IMR-90 (cell line): ENCODE results near the gene ANKMY1. TPM values are rescaled to one million over a fixed set of nuclear protein-coding genes. Genes with fewer than 3 reads are reported as not detected.

ENCODE experiments used
- ATAC-seq: fragments of 200-7000 bp; cut with Tn5 transposase; 2 replicates; pipeline ENCODE4 v1.9.1; 2020; ENCODE audit warnings: low read depth, mild to moderate bottlenecking, moderate library complexity
- BruUV-seq: library from RNA; stranded (reverse); fragments of 400-500 nt; replicated peaks from 2 replicates; lab custom pipeline; 2021; lab: Mats Ljungman, UMichigan
- CTCF ChIA-PET: fragments of 300-600 bp; formaldehyde crosslinking; extraction: SDS; loops from one replicate; lab custom pipeline; 2021; ENCODE audit warnings: antibody characterized with exemption; lab: Yijun Ruan, JAX
- POLR2A ChIA-PET: fragments of 300-600 bp; sonication (Branson Sonifier 250); formaldehyde crosslinking; loops from one replicate; lab custom pipeline; 2022; ENCODE audit warnings: antibody characterized with exemption; ENCODE audit not compliant: unreplicated experiment; lab: Charles Lee
- DNase-seq: peaks from one replicate; pipeline ENCODE4 v3.0.0; 2013
- H2AFZ ChIP-seq: replicated peaks from 2 replicates; pipeline ENCODE3; 2013; ENCODE audit warnings: low read length, mild to moderate bottlenecking; ENCODE audit not compliant: poor library complexity
- H2AK5ac ChIP-seq: 2 replicates; pipeline ENCODE4 v1.6.1; 2013; ENCODE audit warnings: low read depth, low read length, inconsistent platforms
- H2AK9ac ChIP-seq: replicated peaks from 2 replicates; pipeline ENCODE3; 2013; ENCODE audit warnings: mild to moderate bottlenecking, low read depth, low read length, moderate library complexity; ENCODE audit not compliant: poor library complexity
- H2BK120ac ChIP-seq: 2 replicates; pipeline ENCODE4 v1.6.1; 2013; ENCODE audit warnings: low read depth, low read length, inconsistent platforms
- H2BK15ac ChIP-seq: 3 replicates; pipeline ENCODE4 v1.6.1; 2013; ENCODE audit warnings: low read depth, low read length, inconsistent platforms
- H2BK20ac ChIP-seq: 2 replicates; pipeline ENCODE4 v1.6.1; 2013; ENCODE audit warnings: low read depth, mild to moderate bottlenecking, inconsistent platforms, low read length, moderate library complexity
- H2BK5ac ChIP-seq: 2 replicates; pipeline ENCODE4 v1.6.1; 2013; ENCODE audit warnings: mild to moderate bottlenecking, low read depth, low read length, inconsistent platforms; ENCODE audit not compliant: poor library complexity, severe bottlenecking
- H3K14ac ChIP-seq: replicated peaks from 2 replicates; pipeline ENCODE4 v1.6.1; 2013; ENCODE audit warnings: low read depth, low read length, inconsistent platforms
- H3K18ac ChIP-seq: 2 replicates; pipeline ENCODE4 v1.6.1; 2013; ENCODE audit warnings: low read depth, low read length, control low read depth
- H3K23ac ChIP-seq: 2 replicates; pipeline ENCODE4 v1.6.1; 2013; ENCODE audit warnings: low read depth, low read length, inconsistent platforms
- H3K27ac ChIP-seq: 2 replicates; pipeline ENCODE4 v1.5.1; 2013; ENCODE audit warnings: mild to moderate bottlenecking, control low read depth, low read length; ENCODE audit not compliant: insufficient read depth
- H3K27me3 ChIP-seq: 2 replicates; pipeline ENCODE4 v1.6.1; 2013; ENCODE audit warnings: low read length; ENCODE audit not compliant: control insufficient read depth, insufficient read depth
- H3K36me3 ChIP-seq: 2 replicates; pipeline ENCODE4 v1.6.1; 2013; ENCODE audit warnings: low read length, mixed read lengths; ENCODE audit not compliant: control insufficient read depth, insufficient read depth
- H3K4ac ChIP-seq: 2 replicates; pipeline ENCODE4 v1.6.1; 2013; ENCODE audit warnings: low read depth, low read length, inconsistent platforms
- H3K4me1 ChIP-seq: 2 replicates; pipeline ENCODE4 v1.6.1; 2013; ENCODE audit warnings: low read length, mixed read lengths; ENCODE audit not compliant: control insufficient read depth, insufficient read depth
- H3K4me2 ChIP-seq: 2 replicates; pipeline ENCODE4 v1.6.1; 2013; ENCODE audit warnings: low read depth, mild to moderate bottlenecking, control low read depth, low read length, moderate library complexity
- H3K4me3 ChIP-seq: 2 replicates; pipeline ENCODE4 v1.5.1; 2013; ENCODE audit warnings: low read depth, mild to moderate bottlenecking, control low read depth, low read length, moderate library complexity; ENCODE audit not compliant: insufficient read depth
- H3K56ac ChIP-seq: 2 replicates; pipeline ENCODE4 v1.6.1; 2013; ENCODE audit warnings: low read length, inconsistent platforms; ENCODE audit not compliant: insufficient read depth; ENCODE audit errors: extremely low read depth
- H3K79me1 ChIP-seq, 2 experiments: 2 replicates each; pipeline ENCODE4 v1.6.1; 2013; ENCODE audit warnings: low read length in 2 of 2, inconsistent platforms in 1 of 2, low read depth in 1 of 2
- H3K9ac ChIP-seq: 2 replicates; pipeline ENCODE4 v1.6.1; 2013; ENCODE audit warnings: low read depth, low read length, control low read depth
- H3K9me1 ChIP-seq: 2 replicates; pipeline ENCODE4 v1.6.1; 2013; ENCODE audit warnings: low read length, inconsistent platforms; ENCODE audit not compliant: insufficient read depth
- H3K9me3 ChIP-seq: 2 replicates; pipeline ENCODE4 v1.6.1; 2013; ENCODE audit warnings: low read length; ENCODE audit not compliant: control insufficient read depth, insufficient read depth
- H4K20me1 ChIP-seq: 2 replicates; pipeline ENCODE4 v1.6.1; 2013; ENCODE audit warnings: low read length, inconsistent platforms; ENCODE audit not compliant: insufficient read depth
- H4K5ac ChIP-seq: 2 replicates; pipeline ENCODE4 v1.6.1; 2013; ENCODE audit warnings: mild to moderate bottlenecking, low read depth, low read length, control low read depth
- H4K8ac ChIP-seq, 2 experiments: 2 replicates each; pipeline ENCODE4 v1.6.1; 2013; ENCODE audit warnings: low read depth in 2 of 2, low read length in 2 of 2, control low read depth in 1 of 2, inconsistent platforms in 1 of 2
- H4K91ac ChIP-seq: 2 replicates; pipeline ENCODE4 v1.6.1; 2013; ENCODE audit warnings: low read depth, low read length, inconsistent platforms; ENCODE audit not compliant: insufficient read depth
- BHLHE40 ChIP-seq: fragments of 150-350 bp; IDR thresholded peaks from 2 replicates; pipeline ENCODE4 v1.6.1; 2016; ENCODE audit warnings: mild to moderate bottlenecking, low read depth, low read length
- CEBPB ChIP-seq: IDR thresholded peaks from 2 replicates; pipeline ENCODE4 v1.6.1; 2012; ENCODE audit warnings: low read depth, low read length, improper control_type of control experiment
- CHD1 ChIP-seq: IDR thresholded peaks from 2 replicates; pipeline ENCODE4 v1.6.1; 2012; ENCODE audit warnings: low read depth, low read length, improper control_type of control experiment
- FOS ChIP-seq: fragments of 150-350 bp; IDR thresholded peaks from 2 replicates; pipeline ENCODE4 v1.6.1; 2016; ENCODE audit warnings: low read depth, low read length
- MAFK ChIP-seq: IDR thresholded peaks from 2 replicates; pipeline ENCODE4 v1.6.1; 2012; ENCODE audit warnings: low read depth, low read length, improper control_type of control experiment
- MAZ ChIP-seq: IDR thresholded peaks from 2 replicates; pipeline ENCODE4 v1.6.1; 2012; ENCODE audit warnings: low read depth, mild to moderate bottlenecking, low read length, improper control_type of control experiment, moderate library complexity, borderline replicate concordance
- MXI1 ChIP-seq: IDR thresholded peaks from 2 replicates; pipeline ENCODE4 v1.6.1; 2012; ENCODE audit warnings: low read depth, mild to moderate bottlenecking, low read length, moderate library complexity, borderline replicate concordance
- NFE2L2 ChIP-seq: fragments of 150-350 bp; IDR thresholded peaks from 2 replicates; pipeline ENCODE4 v1.6.1; 2016; ENCODE audit warnings: low read depth, mild to moderate bottlenecking, low read length
- RAD21 ChIP-seq: IDR thresholded peaks from 2 replicates; pipeline ENCODE4 v1.6.1; 2012; ENCODE audit warnings: low read length, improper control_type of control experiment
- RCOR1 ChIP-seq: IDR thresholded peaks from 2 replicates; pipeline ENCODE4 v1.6.1; 2012; ENCODE audit warnings: mild to moderate bottlenecking, low read length, improper control_type of control experiment; ENCODE audit not compliant: insufficient replicate concordance
- RFX5 ChIP-seq: IDR thresholded peaks from 2 replicates; pipeline ENCODE4 v1.8.0; 2012; ENCODE audit warnings: low read depth, mild to moderate bottlenecking, low read length, moderate library complexity
- SMC3 ChIP-seq: fragments of 150-350 bp; IDR thresholded peaks from 2 replicates; pipeline ENCODE4 v1.6.1; 2016; ENCODE audit warnings: low read depth, mild to moderate bottlenecking, antibody characterized with exemption, low read length, moderate library complexity
- USF2 ChIP-seq: fragments of 150-350 bp; IDR thresholded peaks from 2 replicates; pipeline ENCODE4 v1.6.1; 2017; ENCODE audit warnings: mild to moderate bottlenecking, antibody characterized with exemption, low read length, low read depth
- WGBS, 2 experiments: methylation state at CpG; one replicate each; pipeline versions ENCODE4 v1.1.5 to v1.1.7; 2013; ENCODE audit warnings: missing lambda C conversion rate in 2 of 2; ENCODE audit not compliant: insufficient read length in 1 of 2; ENCODE audit errors: extremely low coverage in 2 of 2; 5-methylcytosine and 5-hydroxymethylcytosine counted together
- dilution Hi-C: fragments of 300-500 bp; cut with HindIII; formaldehyde crosslinking; loops from one replicate; pipeline ENCODE4 v1.14.3; 2018; ENCODE audit warnings: low sequenced_read_pairs; ENCODE audit not compliant: unreplicated experiment
- in situ Hi-C: fragments of 300-500 bp; cut with MboI; formaldehyde crosslinking; loops from 3 replicates; pipeline ENCODE4 v1.14.3; 2019; ENCODE audit warnings: low sequenced_read_pairs, inconsistent platforms, mixed read lengths
- intact Hi-C: fragments of 100-400 bp; cut with micrococcal nuclease; formaldehyde crosslinking; loops from 2 replicates; pipeline ENCODE4 v1.10.0; 2022
- polyA plus RNA-seq, 3 experiments: library from polyadenylated mRNA; depleted of rRNA; stranded (reverse); fragments of >200 nt; gene quantifications; 2 replicates each; pipeline ENCODE4 v1.2.3, GENCODE V29; 2012; ENCODE audit warnings: low replicate concordance in 1 of 3
- total RNA-seq: library from RNA; depleted of rRNA; stranded (reverse); fragments of >200 nt; gene quantifications from 2 replicates; pipeline ENCODE4 v1.2.3, GENCODE V29; 2012
- TF ChIP-seq, protein P1 (sequence below): conservative IDR thresholded peaks from 2 replicates; pipeline ENCODE4 v1.5.1; 2012; ENCODE audit warnings: mild to moderate bottlenecking, low read depth, low read length, improper control_type of control experiment

The ANKMY1 gene
- total and polyA plus RNA-seq, 2 of the 4 experiments (the other 2 are of a cell fraction) = 2.9 to 5.5 TPM

DNA sequence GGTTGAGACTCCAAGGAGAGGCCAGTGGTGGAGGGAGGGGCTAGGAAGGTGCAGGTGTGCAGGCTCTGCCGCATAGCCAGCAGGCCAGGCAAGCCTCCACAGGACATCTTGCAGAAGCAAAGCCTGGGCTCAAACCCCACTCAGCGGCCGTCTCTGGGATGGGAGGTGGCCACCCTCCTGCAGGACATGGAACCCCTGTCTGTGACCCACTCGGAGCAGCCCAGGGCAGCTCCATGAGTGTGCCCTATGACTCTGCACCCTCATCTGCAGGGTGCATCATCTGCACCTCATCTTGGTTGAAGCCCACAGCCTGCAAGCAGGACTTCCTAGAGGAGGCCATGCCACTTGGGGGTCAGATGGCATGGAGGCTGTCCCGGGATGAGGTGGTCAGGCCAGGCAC lies 76.1 kb downstream of the ANKMY1 start:
- POLR2A ChIA-PET = no interaction called here
- WGBS, 2 experiments = 80% methylated on average over 1 of the region's 5 CpGs; no CpG with 5 or more reads in 1 of the 2 experiments

More for the DNA sequence above, 76.1 kb downstream of the ANKMY1 start:
- no peak overlapping the region for H2AK9ac ChIP-seq
- H2AK5ac ChIP-seq = no peak overlapping the region
- H2AFZ ChIP-seq = no peak overlapping the region
- no TSS peak for BruUV-seq
- H3K18ac ChIP-seq = no peak overlapping the region
- no peak overlapping the region for H3K9ac ChIP-seq
- H2BK5ac ChIP-seq = no peak overlapping the region
- H3K23ac ChIP-seq = no peak overlapping the region
- no peak overlapping the region for H3K4me3 ChIP-seq
- no peaks in the 10 kb centered on the region for H3K27me3 ChIP-seq
- CTCF ChIA-PET = no interaction called here
- no peak overlapping the region for H4K91ac ChIP-seq
- no peak overlapping the region for H4K5ac ChIP-seq
- H2BK20ac ChIP-seq = no peak overlapping the region
- dilution Hi-C loops (no loop called here), intact Hi-C loops (no loop called here), in situ Hi-C loops (no loop called here)
- H3K36me3 ChIP-seq = no peaks in the 10 kb centered on the region
- H3K27ac ChIP-seq = no peak overlapping the region
- H4K8ac ChIP-seq = no peak overlapping the region
- DNase-seq (no peak), ATAC-seq (no peak)
- H3K79me1 ChIP-seq = no peaks in the 10 kb centered on the region
- H3K9me1 ChIP-seq = no peaks in the 10 kb centered on the region
- no peak overlapping the region for H3K4me2 ChIP-seq
- H2BK120ac ChIP-seq = no peak overlapping the region
- H3K56ac ChIP-seq = no peak overlapping the region
- H3K4ac ChIP-seq = no peak overlapping the region
- H4K20me1 ChIP-seq = no peaks in the 10 kb centered on the region
- H3K4me1 ChIP-seq = no peaks in the 10 kb centered on the region
- no peak overlapping the region for H2BK15ac ChIP-seq
- no peak for TF ChIP-seq NFE2L2
- no peak for TF ChIP-seq CHD1
- no peak for TF ChIP-seq USF2
- no peak for TF ChIP-seq MAFK
- TF ChIP-seq BHLHE40 = no peak
- TF ChIP-seq MAZ = no peak
- TF ChIP-seq RAD21 = no peak
- TF ChIP-seq FOS = no peak
- TF ChIP-seq CEBPB = no peak
- TF ChIP-seq, protein P1, sequence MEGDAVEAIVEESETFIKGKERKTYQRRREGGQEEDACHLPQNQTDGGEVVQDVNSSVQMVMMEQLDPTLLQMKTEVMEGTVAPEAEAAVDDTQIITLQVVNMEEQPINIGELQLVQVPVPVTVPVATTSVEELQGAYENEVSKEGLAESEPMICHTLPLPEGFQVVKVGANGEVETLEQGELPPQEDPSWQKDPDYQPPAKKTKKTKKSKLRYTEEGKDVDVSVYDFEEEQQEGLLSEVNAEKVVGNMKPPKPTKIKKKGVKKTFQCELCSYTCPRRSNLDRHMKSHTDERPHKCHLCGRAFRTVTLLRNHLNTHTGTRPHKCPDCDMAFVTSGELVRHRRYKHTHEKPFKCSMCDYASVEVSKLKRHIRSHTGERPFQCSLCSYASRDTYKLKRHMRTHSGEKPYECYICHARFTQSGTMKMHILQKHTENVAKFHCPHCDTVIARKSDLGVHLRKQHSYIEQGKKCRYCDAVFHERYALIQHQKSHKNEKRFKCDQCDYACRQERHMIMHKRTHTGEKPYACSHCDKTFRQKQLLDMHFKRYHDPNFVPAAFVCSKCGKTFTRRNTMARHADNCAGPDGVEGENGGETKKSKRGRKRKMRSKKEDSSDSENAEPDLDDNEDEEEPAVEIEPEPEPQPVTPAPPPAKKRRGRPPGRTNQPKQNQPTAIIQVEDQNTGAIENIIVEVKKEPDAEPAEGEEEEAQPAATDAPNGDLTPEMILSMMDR = no peak
- no peak for TF ChIP-seq RCOR1
- TF ChIP-seq RFX5 = no peak
- no peak for TF ChIP-seq SMC3
- TF ChIP-seq MXI1 = no peak
- no peak overlapping the region for H3K14ac ChIP-seq
- no peaks in the 10 kb centered on the region for H3K9me3 ChIP-seq
